Measurements from ENCODE around the gene ADAMTSL1.

ADAMTSL1 gene

GRCh38 chr9:18798106-18798505, 324.2 kb downstream of the ADAMTSL1 start:
- DNase-seq (ENCODE audit: low read depth) = no peak
- no peak for TF ChIP-seq CTCF (IDR thresholded peaks at IDR 0.05; ENCODE audit: low read depth, low read length, missing control alignments)
- H3K4me3 ChIP-seq (ENCODE audit: low read depth, low read length) = no peak overlapping the region

- no peak overlapping the region for H3K4me3 ChIP-seq (ENCODE audit: low read depth, low read length)
- no peak for DNase-seq (ENCODE audit: low read depth)
- no peak for TF ChIP-seq CTCF (IDR thresholded peaks at IDR 0.05; ENCODE audit: low read depth, low read length, missing control alignments)
These were observed 324.7 kb downstream of the ADAMTSL1 start for GRCh38 chr9:18798508-18799290.

- TF ChIP-seq CTCF (IDR thresholded peaks at IDR 0.05; ENCODE audit: low read depth, low read length, missing control alignments) = no peak
- DNase-seq (ENCODE audit: low read depth) = no peak
- H3K4me3 ChIP-seq (ENCODE audit: low read depth, low read length) = no peak overlapping the region
These were observed 325.5 kb downstream of the ADAMTSL1 start for GRCh38 chr9:18799428-18799827.

GRCh38 chr9:18800579-18800978, 326.6 kb downstream of the ADAMTSL1 start:
- TF ChIP-seq CTCF (IDR thresholded peaks at IDR 0.05; ENCODE audit: low read depth, low read length, missing control alignments) = no peak

GRCh38 chr9:18805386-18805785, 331.4 kb downstream of the ADAMTSL1 start:
- H3K4me3 ChIP-seq (ENCODE audit: low read depth, low read length) = no peak overlapping the region
- no peak for TF ChIP-seq CTCF (IDR thresholded peaks at IDR 0.05; ENCODE audit: low read depth, low read length, missing control alignments)
- no peak for DNase-seq (ENCODE audit: low read depth)

More at GRCh38 chr9:18800579-18800978, 326.6 kb downstream of the ADAMTSL1 start:
- no peak overlapping the region for H3K4me3 ChIP-seq (ENCODE audit: low read depth, low read length)
- no peak for DNase-seq (ENCODE audit: low read depth)

GRCh38 chr9:18806232-18807080, 332.5 kb downstream of the ADAMTSL1 start:
- TF ChIP-seq CTCF (IDR thresholded peaks at IDR 0.05; ENCODE audit: low read depth, low read length, missing control alignments) = no peak
- H3K4me3 ChIP-seq (ENCODE audit: low read depth, low read length) = no peak overlapping the region
- no peak for DNase-seq (ENCODE audit: low read depth)

All from GM12864 (cell line).